ENCODE results near the gene PELI3. TPM values are rescaled to one million over a fixed set of nuclear protein-coding genes. Genes with fewer than 3 reads are reported as not detected.

PELI3 gene
- total RNA-seq, 2 experiments from 2014 or later, result 4.3 to 8.1 TPM

DNA sequence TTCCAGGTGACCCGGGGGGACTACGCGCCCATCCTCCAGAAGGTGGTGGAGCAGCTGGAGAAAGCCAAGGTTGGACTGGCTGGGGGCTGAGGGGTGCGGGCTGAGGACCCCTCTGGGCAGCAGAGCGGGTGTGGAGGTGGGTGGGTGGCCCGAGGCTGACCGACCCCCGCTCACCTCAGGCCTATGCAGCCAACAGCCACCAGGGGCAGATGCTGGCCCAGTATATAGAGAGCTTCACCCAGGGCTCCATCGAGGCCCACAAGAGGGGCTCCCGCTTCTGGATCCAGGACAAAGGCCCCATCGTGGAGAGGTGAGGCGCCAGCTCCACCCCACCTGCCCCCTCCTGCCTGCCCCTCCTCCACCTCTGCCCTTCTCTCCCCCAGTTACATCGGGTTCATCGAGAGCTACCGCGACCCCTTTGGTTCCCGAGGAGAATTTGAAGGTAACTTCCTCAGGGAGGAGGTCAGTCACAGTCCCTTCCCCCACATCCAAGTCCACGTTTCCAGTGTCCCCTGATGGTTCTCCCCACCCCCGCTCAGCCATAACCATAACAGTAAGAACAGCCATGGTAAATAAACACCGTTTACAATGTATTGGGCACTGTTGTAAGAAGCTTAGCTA, 24.7 kb downstream of the PELI3 start:
- H3K36me3 ChIP-seq (ENCODE audit: insufficient read depth, low read length), result peaks cover 33% of the 10 kb centered on the region; the same call in 1 of the 2 replicates
- ChIA-PET POLR2A (no interaction called here), CTCF (ENCODE audit: unreplicated experiment) (interaction anchor here (0.5 kb wide), 1 partner anchor 794 kb away, joined by 3 read pairs; no protein-coding TSS in a partner anchor)
- no peak for DNase-seq (ENCODE audit: low spot score)
- H3K4me2 ChIP-seq (ENCODE audit: low read length), result no peak overlapping the region
- no peaks in the 10 kb centered on the region for H3K4me1 ChIP-seq (ENCODE audit: insufficient read depth, low read length, poor library complexity, severe bottlenecking)
- H3K9me2 ChIP-seq (ENCODE audit: insufficient read depth, low read length), result no peaks in the 10 kb centered on the region
- BruUV-seq (replicated peaks), result no TSS peak
- no peak overlapping the region for H3K27ac ChIP-seq (ENCODE audit: low read depth, low read length, poor library complexity, severe bottlenecking)
- H3K9me3 ChIP-seq (ENCODE audit: low read length), result no peaks in the 10 kb centered on the region
- no peak overlapping the region for H3K4me3 ChIP-seq (ENCODE audit: low read depth, low read length, poor library complexity, severe bottlenecking)
- H2AFZ ChIP-seq (ENCODE audit: low read length), result no peak overlapping the region
- intact Hi-C loops (cut with micrococcal nuclease; ENCODE audit: unreplicated experiment), result no loop called here
- no peaks in the 10 kb centered on the region for H3K79me2 ChIP-seq (ENCODE audit: insufficient read depth, low read depth, low read length)
- no peaks in the 10 kb centered on the region for H4K20me1 ChIP-seq (ENCODE audit: insufficient read depth, low read length)
- TF ChIP-seq, protein P1, sequence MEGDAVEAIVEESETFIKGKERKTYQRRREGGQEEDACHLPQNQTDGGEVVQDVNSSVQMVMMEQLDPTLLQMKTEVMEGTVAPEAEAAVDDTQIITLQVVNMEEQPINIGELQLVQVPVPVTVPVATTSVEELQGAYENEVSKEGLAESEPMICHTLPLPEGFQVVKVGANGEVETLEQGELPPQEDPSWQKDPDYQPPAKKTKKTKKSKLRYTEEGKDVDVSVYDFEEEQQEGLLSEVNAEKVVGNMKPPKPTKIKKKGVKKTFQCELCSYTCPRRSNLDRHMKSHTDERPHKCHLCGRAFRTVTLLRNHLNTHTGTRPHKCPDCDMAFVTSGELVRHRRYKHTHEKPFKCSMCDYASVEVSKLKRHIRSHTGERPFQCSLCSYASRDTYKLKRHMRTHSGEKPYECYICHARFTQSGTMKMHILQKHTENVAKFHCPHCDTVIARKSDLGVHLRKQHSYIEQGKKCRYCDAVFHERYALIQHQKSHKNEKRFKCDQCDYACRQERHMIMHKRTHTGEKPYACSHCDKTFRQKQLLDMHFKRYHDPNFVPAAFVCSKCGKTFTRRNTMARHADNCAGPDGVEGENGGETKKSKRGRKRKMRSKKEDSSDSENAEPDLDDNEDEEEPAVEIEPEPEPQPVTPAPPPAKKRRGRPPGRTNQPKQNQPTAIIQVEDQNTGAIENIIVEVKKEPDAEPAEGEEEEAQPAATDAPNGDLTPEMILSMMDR (conservative IDR thresholded peaks at IDR 0.05; ENCODE audit: low read length), result peak; percentile 64
- no peak for TF ChIP-seq EZH2phosphoT487 (IDR thresholded peaks at IDR 0.05; ENCODE audit: borderline replicate concordance, low read depth, low read length)

DNA sequence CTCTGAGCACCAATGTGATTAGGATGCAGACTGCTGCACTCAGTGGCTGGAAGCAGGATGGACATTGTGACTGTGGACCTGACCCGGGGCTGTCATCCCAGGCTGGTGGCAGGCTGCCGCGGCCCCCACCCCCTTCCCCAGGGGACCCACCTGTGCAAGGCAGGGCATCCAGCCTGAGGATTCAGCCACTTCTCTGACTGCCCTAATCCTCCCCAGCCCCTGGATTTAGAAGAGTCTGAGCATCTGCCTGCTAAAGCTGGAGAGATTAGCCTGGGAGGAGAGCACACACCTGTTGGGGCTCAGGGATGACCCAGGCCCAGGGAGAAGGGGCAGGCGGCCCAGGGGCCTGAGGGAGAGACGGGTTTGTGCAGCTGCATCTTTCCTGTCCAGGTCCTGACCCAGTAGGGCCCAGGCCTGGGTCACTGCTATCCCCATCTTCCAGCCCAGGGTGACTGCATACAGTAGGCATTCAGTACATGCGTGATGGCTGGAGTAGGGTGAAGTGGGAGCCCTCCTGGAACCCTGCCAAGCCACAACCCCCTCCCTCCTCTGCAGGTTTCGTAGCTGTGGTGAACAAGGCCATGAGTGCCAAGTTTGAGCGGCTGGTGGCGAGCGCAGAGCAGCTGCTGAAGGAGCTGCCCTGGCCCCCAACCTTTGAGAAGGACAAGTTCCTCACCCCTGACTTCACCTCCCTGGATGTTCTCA, 25.6 kb downstream of the PELI3 start:
- H3K36me3 ChIP-seq (ENCODE audit: insufficient read depth, low read length), result peaks cover 40% of the 10 kb centered on the region
- no peak for DNase-seq (ENCODE audit: low spot score)
- TF ChIP-seq, protein P1 (conservative IDR thresholded peaks at IDR 0.05; ENCODE audit: low read length), result no peak
- no peak for TF ChIP-seq EZH2phosphoT487 (IDR thresholded peaks at IDR 0.05; ENCODE audit: borderline replicate concordance, low read depth, low read length)
- ChIA-PET POLR2A (no interaction called here), CTCF (ENCODE audit: unreplicated experiment) (no interaction called here)
- H2AFZ ChIP-seq (ENCODE audit: low read length), result no peak overlapping the region
- H3K27ac ChIP-seq (ENCODE audit: low read depth, low read length, poor library complexity, severe bottlenecking), result no peak overlapping the region
- H3K79me2 ChIP-seq (ENCODE audit: insufficient read depth, low read depth, low read length), result no peaks in the 10 kb centered on the region
- H3K4me1 ChIP-seq (ENCODE audit: insufficient read depth, low read length, poor library complexity, severe bottlenecking), result no peaks in the 10 kb centered on the region
- no peaks in the 10 kb centered on the region for H3K9me3 ChIP-seq (ENCODE audit: low read length)
- no peak overlapping the region for H3K4me3 ChIP-seq (ENCODE audit: low read depth, low read length, poor library complexity, severe bottlenecking)
- no TSS peak for BruUV-seq (replicated peaks)
- H3K9me2 ChIP-seq (ENCODE audit: insufficient read depth, low read length), result no peaks in the 10 kb centered on the region
- H3K4me2 ChIP-seq (ENCODE audit: low read length), result no peak overlapping the region
- H4K20me1 ChIP-seq (ENCODE audit: insufficient read depth, low read length), result no peaks in the 10 kb centered on the region
- intact Hi-C loops (cut with micrococcal nuclease; ENCODE audit: unreplicated experiment), result no loop called here

DNA sequence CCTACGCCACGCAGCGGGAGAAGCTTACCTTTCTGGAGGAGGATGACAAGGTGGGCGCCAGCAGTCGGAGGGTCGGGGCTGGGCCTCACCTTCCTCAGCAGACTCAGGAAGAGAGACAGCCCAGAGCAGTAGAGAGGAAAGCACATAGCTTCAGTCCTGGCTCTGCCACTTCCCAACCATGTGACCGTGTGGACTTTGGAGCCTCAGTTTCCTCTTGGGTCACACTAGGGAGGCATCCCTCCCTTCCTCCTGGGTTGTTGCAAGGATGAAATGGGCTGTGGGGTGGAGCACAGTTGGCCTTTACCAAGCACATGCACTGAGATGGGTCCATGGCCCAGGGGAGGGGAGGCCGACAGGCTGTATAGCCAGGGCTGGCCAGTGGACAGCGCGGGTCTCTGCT, 26.4 kb downstream of the PELI3 start:
- Histone ChIP-seq H3K4me1 (ENCODE audit: insufficient read depth, low read length, poor library complexity, severe bottlenecking) (no peaks in the 10 kb centered on the region), H3K79me2 (ENCODE audit: insufficient read depth, low read depth, low read length) (no peaks in the 10 kb centered on the region), H3K9me3 (ENCODE audit: low read length) (no peaks in the 10 kb centered on the region), H3K4me3 (ENCODE audit: low read depth, low read length, poor library complexity, severe bottlenecking) (no peak overlapping the region), H3K36me3 (ENCODE audit: insufficient read depth, low read length) (peaks cover 43% of the 10 kb centered on the region), H3K4me2 (ENCODE audit: low read length) (no peak overlapping the region), H4K20me1 (ENCODE audit: insufficient read depth, low read length) (no peaks in the 10 kb centered on the region), H3K27ac (ENCODE audit: low read depth, low read length, poor library complexity, severe bottlenecking) (no peak overlapping the region), H3K9me2 (ENCODE audit: insufficient read depth, low read length) (no peaks in the 10 kb centered on the region), H2AFZ (ENCODE audit: low read length) (no peak overlapping the region)
- DNase-seq (ENCODE audit: low spot score), result no peak
- TF ChIP-seq, protein P1 (conservative IDR thresholded peaks at IDR 0.05; ENCODE audit: low read length), result no peak
- TF ChIP-seq EZH2phosphoT487 (IDR thresholded peaks at IDR 0.05; ENCODE audit: borderline replicate concordance, low read depth, low read length), result no peak
- intact Hi-C loops (cut with micrococcal nuclease; ENCODE audit: unreplicated experiment), result no loop called here
- no TSS peak for BruUV-seq (replicated peaks)
- CTCF ChIA-PET (ENCODE audit: unreplicated experiment), result no interaction called here
- POLR2A ChIA-PET, result no interaction called here
